Heart right ventricle (tissue), 16 donors: Measurements from ENCODE around the gene TRIM63. TPM values are rescaled to one million over a fixed set of nuclear protein-coding genes. Genes with fewer than 3 reads are reported as not detected.

Experiments
- ATAC-seq, 8 donors: fragments of 200-7000 bp; cut with Tn5 transposase; one replicate each; pipeline ENCODE4 v1.9.1; 2020; ENCODE audit warnings: mild to moderate bottlenecking in 8 of 8, moderate library complexity in 8 of 8, moderate number of reproducible peaks in 1 of 8
- DNase-seq, 2 donors: peaks; one replicate each; pipeline ENCODE4 v3.0.0-alpha.2; 2020
- H3K27ac ChIP-seq, 10 donors: fragments of 200-600 bp; sonication (generic) in 2 of 10; one replicate each; pipeline versions ENCODE4 v1.5.0 to v1.8.0; 2020 to 2022; ENCODE audit warnings: mild to moderate bottlenecking in 3 of 10
- H3K27me3 ChIP-seq, 7 donors: fragments of 200-600 bp; one replicate each; pipeline ENCODE4 v1.8.0; 2021 to 2022; ENCODE audit warnings: mild to moderate bottlenecking in 2 of 7
- H3K36me3 ChIP-seq, 9 donors: fragments of 200-600 bp; sonication (generic) in 1 of 9; one replicate each; pipeline versions ENCODE4 v1.5.0 to v1.8.0; 2020 to 2022; ENCODE audit warnings: mild to moderate bottlenecking in 2 of 9
- H3K4me1 ChIP-seq, 9 donors: fragments of 200-600 bp; sonication (generic) in 1 of 9; one replicate each; pipeline versions ENCODE4 v1.5.0 to v1.8.0; 2020 to 2022; ENCODE audit warnings: mild to moderate bottlenecking in 4 of 9
- H3K4me3 ChIP-seq, 10 donors: fragments of 200-600 bp; sonication (generic) in 2 of 10; one replicate each; pipeline versions ENCODE4 v1.5.0 to v1.8.0; 2020 to 2022; ENCODE audit warnings: mild to moderate bottlenecking in 7 of 10, moderate library complexity in 2 of 10
- H3K9me3 ChIP-seq, 11 donors: fragments of 200-600 bp in 10 of 11; sonication (generic) in 2 of 11; one replicate each; pipeline versions ENCODE4 v1.5.0 to v1.8.0; 2013 to 2022; ENCODE audit warnings: mild to moderate bottlenecking in 2 of 11, control low read depth in 1 of 11, moderate library complexity in 1 of 11
- CTCF ChIP-seq, 9 donors: fragments of 200-600 bp; sonication (generic) in 2 of 9; IDR thresholded peaks; one replicate each; pipeline versions ENCODE4 v1.5.0 to v1.8.0; 2021 to 2022; ENCODE audit warnings: antibody characterized with exemption in 9 of 9, mild to moderate bottlenecking in 5 of 9, moderate library complexity in 1 of 9
- WGBS, 2 donors: extraction: QIAGEN DNeasy Blood & Tissue Kit; methylation state at CpG; one replicate each; pipeline ENCODE4 v1.1.7; 2013; ENCODE audit warnings: inconsistent platforms in 1 of 2; 5-methylcytosine and 5-hydroxymethylcytosine counted together
- intact Hi-C, 10 donors: fragments of 100-400 bp; cut with DNase I; formaldehyde crosslinking; loops; one replicate each; pipeline versions ENCODE4 v1.11.1 to v1.14.2; 2022
- polyA plus RNA-seq, 2 donors: library from polyadenylated mRNA; stranded (reverse); fragments of 200-250 nt; gene quantifications; one replicate each; pipeline ENCODE4 v1.2.3, GENCODE V29; 2013
- total RNA-seq, 10 donors: library from RNA; stranded (reverse); fragmentation: NEBNext Ultra II Directional in 3 of 10; extraction: Animal tissue kit (Norgen Biotek cat#: 25700) in 3 of 10; gene quantifications; one replicate each; pipeline versions ENCODE4 v1.2.1 to v1.2.4, GENCODE V29; 2021 to 2023
- donor health status: Arrhythmogenic right ventricular cardiomyopathy.
- donor health status: ischemic (EF 13 %, LVEDD 7.1; RV severe dilation, severe dysfunction).
- donor health status: healthy with polysubstance abuse.
- donor health status: DM: no; HTN: yes; CAD: no.
- donor health status: DM: no; HTN: no; CAD: no.
- donor health status: ischemic (EF 25% LVEDD 6.9; RV normal size, moderate dysfunction).
- donor health status: ischemic (EF 25% LVEDD 5.7; RV mildly dilated, moderate dysfunction).
- donor health status: healthy.
- donor health status: DM: yes; HTN: yes; CAD: no.
- donor health status: Ischemic cardiomyopathy.
- donor health status: ischemic (EF 35%, LVEDD 5.7; RV mildly dilated, moderate dysfunction).
- donor health status: nonischemic (EF 11% LVEDD 7.7; RV severe dilation, severe dysfunction).
- donor health status: DM: yes; HTN: yes; CAD: no.
- donor health status: PGD.
- donor health status: ischemic (EF 29% LVEDD 5.4; RV normal size, mild dysfunction).
- donor health status: nonischemic (EF 23%, LVEDD 6.1; RV moderate dilation, normal function).

Gene TRIM63
- total and polyA plus RNA-seq, 12 donors, result 191 to 415 (median 222) TPM

GRCh38 chr1:26066160-26066559 is 1.3 kb downstream of the TRIM63 start:
- Histone ChIP-seq H3K27me3 (peaks cover 0 to 20% (median 6%) of the 10 kb centered on the region in 7 donors), H3K27ac (peak overlapping the region; percentile 54 to 99 (median 86)), H3K4me1 (peaks cover 0 to 17% (median 6%) of the 10 kb centered on the region in 9 donors), H3K36me3 (peaks cover 0 to 47% (median 0%) of the 10 kb centered on the region in 9 donors), H3K9me3 (no peaks in the 10 kb centered on the region), H3K4me3 (peak overlapping the region; percentile 48 to 69 (median 60))
- intact Hi-C loops, result loop anchor here in 4 of 10 donors (1.0 to 2.0 kb wide), 3 partner anchors 17 to 29 kb away; no protein-coding TSS in a partner anchor
- 39 to 46% methylated on average over 15 of the region's 15 CpGs for WGBS, 2 donors
- ATAC-seq (peak in 2 of 8 donors; percentile 11 to 23), DNase-seq (no peak)
- no peak for TF ChIP-seq CTCF (IDR thresholded peaks at IDR 0.05)

- DNase-seq (no peak), ATAC-seq (no peak)
- Histone ChIP-seq H3K27ac (peak overlapping the region in 6 of 10 donors; percentile 1 to 99 (median 92)), H3K9me3 (no peaks in the 10 kb centered on the region), H3K27me3 (peaks cover 0 to 20% (median 6%) of the 10 kb centered on the region in 7 donors), H3K4me1 (peaks cover 0 to 31% (median 12%) of the 10 kb centered on the region in 9 donors), H3K4me3 (peak overlapping the region; percentile 29 to 69 (median 60)), H3K36me3 (peaks cover 0 to 63% (median 0%) of the 10 kb centered on the region in 9 donors)
- TF ChIP-seq CTCF (IDR thresholded peaks at IDR 0.05), result no peak
- WGBS, 2 donors, result 46 to 52% methylated on average over 3 of the region's 3 CpGs
- intact Hi-C loops, result no loop called here
These were observed 2.9 kb downstream of the TRIM63 start for GRCh38 chr1:26064553-26064952.

GRCh38 chr1:26060832-26061574 is 6.4 kb downstream of the TRIM63 start:
- intact Hi-C loops, result no loop called here
- H3K27me3 ChIP-seq, result peaks cover 0 to 13% (median 0%) of the 10 kb centered on the region in 7 donors
- peak overlapping the region in 7 of 10 donors; percentile 12 to 99 (median 91) for H3K27ac ChIP-seq
- TF ChIP-seq CTCF (IDR thresholded peaks at IDR 0.05), result no peak
- DNase-seq, result peak in 1 of 2 donors; percentile 48
- peak overlapping the region in 4 of 10 donors; percentile 2 to 69 (median 22) for H3K4me3 ChIP-seq
- peak; percentile 32 to 82 (median 58) for ATAC-seq
- H3K9me3 ChIP-seq, result no peaks in the 10 kb centered on the region
- 40 to 51% methylated on average over 12 of the region's 12 CpGs for WGBS, 2 donors
- H3K4me1 ChIP-seq, result peaks cover 3 to 46% (median 12%) of the 10 kb centered on the region in 9 donors
- peaks cover 0 to 93% (median 4%) of the 10 kb centered on the region in 9 donors for H3K36me3 ChIP-seq

DNA sequence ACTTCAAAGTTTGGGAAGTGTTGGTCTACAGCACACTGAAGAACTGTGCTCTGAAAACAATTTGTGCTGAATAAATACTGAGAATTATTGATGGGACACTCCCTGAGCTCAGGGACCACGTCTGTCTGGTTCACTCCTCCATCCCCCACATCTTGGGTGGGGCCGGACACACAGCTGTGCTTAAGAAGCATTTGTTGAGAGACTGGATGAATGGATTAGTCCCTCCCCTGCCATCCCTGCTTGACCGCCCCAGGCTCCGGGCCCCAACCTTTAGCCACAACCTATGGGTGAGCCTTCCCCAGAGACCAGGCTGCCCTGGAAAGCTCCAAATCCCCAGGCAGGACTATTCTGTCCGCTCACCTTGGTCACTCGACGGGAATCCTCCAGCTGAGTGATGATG is 7.5 kb downstream of the TRIM63 start:
- peak overlapping the region in 6 of 10 donors; percentile 13 to 99 (median 92) for H3K27ac ChIP-seq
- peaks cover 3 to 56% (median 12%) of the 10 kb centered on the region in 9 donors for H3K4me1 ChIP-seq
- DNase-seq (no peak), ATAC-seq (no peak)
- H3K36me3 ChIP-seq, result peaks cover 0 to 95% (median 4%) of the 10 kb centered on the region in 9 donors
- TF ChIP-seq CTCF (IDR thresholded peaks at IDR 0.05), result no peak
- H3K27me3 ChIP-seq, result peaks cover 0 to 23% (median 0%) of the 10 kb centered on the region in 7 donors
- no peaks in the 10 kb centered on the region for H3K9me3 ChIP-seq
- intact Hi-C loops, result no loop called here
- peak overlapping the region in 1 of 10 donors; percentile 69 for H3K4me3 ChIP-seq
- 46 to 50% methylated on average over 7 of the region's 7 CpGs for WGBS, 2 donors
